Panc1 (cell line): Measurements from ENCODE around the gene BRF1. TPM values are rescaled to one million over a fixed set of nuclear protein-coding genes. Genes with fewer than 3 reads are reported as not detected.
A peak's percentile ranks its signal among the peaks of the same experiment; 100 is the strongest.

ENCODE experiments used
- ATAC-seq: fragments of 200-7000 bp; cut with Tn5 transposase; 2 replicates; pipeline ENCODE4 v1.9.1; 2020; ENCODE audit warnings: mild to moderate bottlenecking, moderate library complexity
- BruUV-seq: library from RNA; stranded (reverse); fragments of 400-500 nt; replicated peaks from 2 replicates; lab custom pipeline; 2021; lab: Mats Ljungman, UMichigan
- CTCF ChIA-PET: fragments of 300-600 bp; sonication (Branson Sonifier 250); formaldehyde crosslinking; loops from one replicate; lab custom pipeline; 2022; ENCODE audit warnings: antibody characterized with exemption; lab: Charles Lee
- POLR2A ChIA-PET: fragments of 300-600 bp; sonication (Branson Sonifier 250); formaldehyde crosslinking; loops from one replicate; lab custom pipeline; 2022; ENCODE audit warnings: antibody characterized with exemption; lab: Charles Lee
- DNase-seq: peaks from one replicate; pipeline ENCODE4 v3.0.0-alpha.2; 2010; ENCODE audit warnings: low read depth, low spot score
- H3K27ac ChIP-seq: 2 replicates; pipeline ENCODE4 v1.5.1; 2011; ENCODE audit warnings: mild to moderate bottlenecking, low read length, inconsistent platforms
- H3K27me3 ChIP-seq: fragments of 200-500 bp; sonication (Bioruptor generic); 2 replicates; pipeline ENCODE4 v1.6.0; 2014; ENCODE audit warnings: low read length, inconsistent platforms; ENCODE audit not compliant: control insufficient read depth, insufficient read depth
- H3K36me3 ChIP-seq: fragments of 200-500 bp; sonication (Bioruptor generic); 2 replicates; pipeline ENCODE4 v1.5.1; 2014; ENCODE audit warnings: inconsistent platforms, mild to moderate bottlenecking, low read length, moderate library complexity; ENCODE audit not compliant: control insufficient read depth, insufficient read depth
- H3K4me1 ChIP-seq: 2 replicates; pipeline ENCODE4 v1.5.1; 2011; ENCODE audit warnings: inconsistent platforms, mild to moderate bottlenecking, low read length, moderate library complexity; ENCODE audit not compliant: control insufficient read depth, insufficient read depth
- H3K4me3 ChIP-seq, 2 experiments: 2 replicates each; pipeline ENCODE4 v1.5.1; 2011 to 2012; ENCODE audit warnings: low read depth in 2 of 2, low read length in 2 of 2, mild to moderate bottlenecking in 2 of 2, inconsistent platforms in 1 of 2, moderate library complexity in 1 of 2
- H3K9me3 ChIP-seq: fragments of 200-500 bp; sonication (Bioruptor generic); 2 replicates; pipeline ENCODE4 v1.5.1; 2014; ENCODE audit warnings: low read depth, mild to moderate bottlenecking, inconsistent platforms, low read length, moderate library complexity; ENCODE audit not compliant: control insufficient read depth, insufficient read depth
- POLR2AphosphoS5 ChIP-seq: IDR thresholded peaks from 2 replicates; pipeline ENCODE4 v1.6.1; 2012; ENCODE audit warnings: mild to moderate bottlenecking, low read depth, low read length, moderate library complexity
- SIN3A ChIP-seq: IDR thresholded peaks from 2 replicates; pipeline ENCODE4 v1.6.1; 2012; ENCODE audit warnings: low read depth, mild to moderate bottlenecking, low read length, moderate library complexity, borderline replicate concordance; ENCODE audit not compliant: insufficient read depth
- TCF7L2 ChIP-seq: IDR thresholded peaks from 2 replicates; pipeline ENCODE4 v1.6.1; 2011; ENCODE audit warnings: mild to moderate bottlenecking, low read depth, low read length, inconsistent platforms
- in situ Hi-C: cut with HindIII; loops from 2 replicates; pipeline ENCODE4 v1.10.0; 2016; ENCODE audit warnings: low sequenced_read_pairs, low pct_unique_long_range_greater_than_20kb
- intact Hi-C: fragments of 100-400 bp; cut with micrococcal nuclease; formaldehyde crosslinking; loops from one replicate; pipeline ENCODE4 v1.10.0; 2022; ENCODE audit not compliant: unreplicated experiment
- total RNA-seq: library from RNA; stranded (reverse); gene quantifications from one replicate; pipeline ENCODE4 v1.2.1, GENCODE V29; 2021; ENCODE audit not compliant: unreplicated experiment
- TF ChIP-seq, protein P1 (sequence below): fragments of 450-650 bp; IDR thresholded peaks from 2 replicates; pipeline ENCODE4 v1.5.1; 2017; ENCODE audit warnings: mild to moderate bottlenecking
- TF ChIP-seq, protein P2 (sequence below), 2 experiments: IDR thresholded peaks; 2 replicates each; pipeline ENCODE4 v1.6.1; 2011 to 2012; ENCODE audit warnings: low read depth in 2 of 2, control low read depth in 1 of 2, low read length in 1 of 2, mild to moderate bottlenecking in 1 of 2, moderate library complexity in 1 of 2; ENCODE audit not compliant: insufficient read depth in 1 of 2

The BRF1 gene
- total RNA-seq, 1 experiment from 2014 or later = 25.0 TPM

DNA sequence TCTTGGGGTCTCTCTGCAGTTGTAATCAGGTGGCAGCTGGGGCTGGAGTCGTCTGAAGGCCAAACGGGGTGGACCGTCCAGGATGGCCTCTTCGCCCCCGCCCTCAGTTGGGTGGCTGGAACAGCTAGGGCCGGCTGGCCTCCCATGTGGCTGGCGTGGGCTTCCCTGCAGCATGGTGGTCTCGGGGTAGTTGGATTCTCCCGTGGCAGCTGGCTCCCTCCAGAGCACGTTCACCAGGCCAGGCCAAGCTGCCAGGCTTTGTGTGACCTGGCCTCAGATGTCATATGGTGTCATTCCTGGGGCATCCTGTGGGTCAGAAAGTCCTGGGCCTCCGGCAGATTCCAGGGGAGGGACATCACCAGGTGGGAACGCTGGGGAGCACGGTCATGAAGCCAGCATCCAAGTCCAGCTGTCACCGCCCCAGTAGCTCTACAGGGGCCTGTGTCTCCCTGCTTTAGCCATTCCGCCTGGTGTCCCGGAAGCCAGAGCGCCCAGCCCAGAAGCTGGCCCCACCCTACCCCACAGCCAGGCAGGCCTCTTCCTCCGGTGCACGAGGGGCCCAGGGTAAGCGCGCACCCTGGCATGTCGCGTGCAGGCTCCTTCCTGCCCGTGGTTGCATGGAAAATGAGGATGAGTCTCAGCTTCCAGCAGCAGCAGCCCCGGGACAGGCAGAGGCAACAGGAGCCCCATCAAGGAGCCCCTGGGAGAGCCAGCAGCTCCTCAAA is 118.3 kb downstream of the BRF1 start:
- POLR2A ChIA-PET = interaction anchor here (0.6 kb wide), 1 partner anchor 129 kb away, joined by 10 read pairs; no protein-coding TSS in a partner anchor
- Histone ChIP-seq H3K27me3 (no peaks in the 10 kb centered on the region), H3K4me3 (no peak overlapping the region), H3K36me3 (no peaks in the 10 kb centered on the region), H3K9me3 (no peaks in the 10 kb centered on the region), H3K4me1 (no peaks in the 10 kb centered on the region; the same call in 1 of the 2 replicates), H3K27ac (no peak overlapping the region)
- in situ Hi-C loops (no loop called here), intact Hi-C loops (no loop called here)
- TF ChIP-seq TCF7L2 (no peak), POLR2AphosphoS5 (no peak), SIN3A (no peak)
- TF ChIP-seq, protein P1, sequence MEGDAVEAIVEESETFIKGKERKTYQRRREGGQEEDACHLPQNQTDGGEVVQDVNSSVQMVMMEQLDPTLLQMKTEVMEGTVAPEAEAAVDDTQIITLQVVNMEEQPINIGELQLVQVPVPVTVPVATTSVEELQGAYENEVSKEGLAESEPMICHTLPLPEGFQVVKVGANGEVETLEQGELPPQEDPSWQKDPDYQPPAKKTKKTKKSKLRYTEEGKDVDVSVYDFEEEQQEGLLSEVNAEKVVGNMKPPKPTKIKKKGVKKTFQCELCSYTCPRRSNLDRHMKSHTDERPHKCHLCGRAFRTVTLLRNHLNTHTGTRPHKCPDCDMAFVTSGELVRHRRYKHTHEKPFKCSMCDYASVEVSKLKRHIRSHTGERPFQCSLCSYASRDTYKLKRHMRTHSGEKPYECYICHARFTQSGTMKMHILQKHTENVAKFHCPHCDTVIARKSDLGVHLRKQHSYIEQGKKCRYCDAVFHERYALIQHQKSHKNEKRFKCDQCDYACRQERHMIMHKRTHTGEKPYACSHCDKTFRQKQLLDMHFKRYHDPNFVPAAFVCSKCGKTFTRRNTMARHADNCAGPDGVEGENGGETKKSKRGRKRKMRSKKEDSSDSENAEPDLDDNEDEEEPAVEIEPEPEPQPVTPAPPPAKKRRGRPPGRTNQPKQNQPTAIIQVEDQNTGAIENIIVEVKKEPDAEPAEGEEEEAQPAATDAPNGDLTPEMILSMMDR = no peak
- TF ChIP-seq, protein P2, sequence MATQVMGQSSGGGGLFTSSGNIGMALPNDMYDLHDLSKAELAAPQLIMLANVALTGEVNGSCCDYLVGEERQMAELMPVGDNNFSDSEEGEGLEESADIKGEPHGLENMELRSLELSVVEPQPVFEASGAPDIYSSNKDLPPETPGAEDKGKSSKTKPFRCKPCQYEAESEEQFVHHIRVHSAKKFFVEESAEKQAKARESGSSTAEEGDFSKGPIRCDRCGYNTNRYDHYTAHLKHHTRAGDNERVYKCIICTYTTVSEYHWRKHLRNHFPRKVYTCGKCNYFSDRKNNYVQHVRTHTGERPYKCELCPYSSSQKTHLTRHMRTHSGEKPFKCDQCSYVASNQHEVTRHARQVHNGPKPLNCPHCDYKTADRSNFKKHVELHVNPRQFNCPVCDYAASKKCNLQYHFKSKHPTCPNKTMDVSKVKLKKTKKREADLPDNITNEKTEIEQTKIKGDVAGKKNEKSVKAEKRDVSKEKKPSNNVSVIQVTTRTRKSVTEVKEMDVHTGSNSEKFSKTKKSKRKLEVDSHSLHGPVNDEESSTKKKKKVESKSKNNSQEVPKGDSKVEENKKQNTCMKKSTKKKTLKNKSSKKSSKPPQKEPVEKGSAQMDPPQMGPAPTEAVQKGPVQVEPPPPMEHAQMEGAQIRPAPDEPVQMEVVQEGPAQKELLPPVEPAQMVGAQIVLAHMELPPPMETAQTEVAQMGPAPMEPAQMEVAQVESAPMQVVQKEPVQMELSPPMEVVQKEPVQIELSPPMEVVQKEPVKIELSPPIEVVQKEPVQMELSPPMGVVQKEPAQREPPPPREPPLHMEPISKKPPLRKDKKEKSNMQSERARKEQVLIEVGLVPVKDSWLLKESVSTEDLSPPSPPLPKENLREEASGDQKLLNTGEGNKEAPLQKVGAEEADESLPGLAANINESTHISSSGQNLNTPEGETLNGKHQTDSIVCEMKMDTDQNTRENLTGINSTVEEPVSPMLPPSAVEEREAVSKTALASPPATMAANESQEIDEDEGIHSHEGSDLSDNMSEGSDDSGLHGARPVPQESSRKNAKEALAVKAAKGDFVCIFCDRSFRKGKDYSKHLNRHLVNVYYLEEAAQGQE (IDR thresholded peaks at IDR 0.05; ENCODE audit: insufficient read depth in 1 of 2, low read depth in 2 of 2, low read length in 1 of 2) = no peak
- CTCF ChIA-PET = no interaction called here
- no peak for DNase-seq
- no peak for ATAC-seq
- BruUV-seq = no TSS peak

- intact Hi-C loops = no loop called here
- Histone ChIP-seq H3K27me3 (no peaks in the 10 kb centered on the region), H3K27ac (no peak overlapping the region), H3K9me3 (no peaks in the 10 kb centered on the region), H3K4me3 (peak overlapping the region; percentile 33 to 50; a peak in 3 of 4 replicates), H3K4me1 (no peaks in the 10 kb centered on the region; the same call in 1 of the 2 replicates), H3K36me3 (no peaks in the 10 kb centered on the region)
- no TSS peak for BruUV-seq
- in situ Hi-C loops = no loop called here
- ChIA-PET CTCF (interaction anchor here (0.6 to 1.2 kb wide), 2 partner anchors 9 kb away, joined by 3 to 4 read pairs; no protein-coding TSS in a partner anchor), POLR2A (interaction anchor here (0.6 kb wide), 1 partner anchor 19 kb away, joined by 3 read pairs; no protein-coding TSS in a partner anchor)
- DNase-seq = no peak
- no peak for TF ChIP-seq POLR2AphosphoS5
- TF ChIP-seq, protein P2 (IDR thresholded peaks at IDR 0.05; ENCODE audit: insufficient read depth in 1 of 2, low read depth in 2 of 2, low read length in 1 of 2) = no peak
- TF ChIP-seq SIN3A = no peak
- TF ChIP-seq TCF7L2 = no peak
- TF ChIP-seq, protein P1 = no peak
- no peak; the same call in 1 of the 2 replicates for ATAC-seq
Observed at GRCh38 chr14:105181549-105182295, 119.1 kb downstream of the BRF1 start.
